ENCODE results near the gene POLR2E.

DNA sequence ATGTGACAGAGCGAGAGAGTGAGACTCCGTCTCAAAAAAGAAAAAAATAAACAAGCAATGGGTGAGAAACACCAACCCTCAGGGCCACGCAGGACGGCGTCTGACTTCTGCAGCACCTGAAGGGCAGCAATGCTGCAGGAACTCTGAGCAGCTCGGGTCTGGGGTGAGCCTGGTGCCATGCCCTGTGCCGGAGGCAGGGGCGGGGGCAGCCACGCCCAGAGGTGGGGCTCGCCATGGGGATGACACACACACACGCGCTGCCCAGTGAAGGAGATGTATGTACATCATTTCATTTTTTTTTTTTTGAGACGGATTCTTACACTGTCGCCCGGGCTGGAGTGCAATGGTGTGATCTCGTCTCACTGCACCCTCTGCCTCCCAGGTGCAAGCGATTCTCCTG lies 32.9 kb upstream of the POLR2E start:
- TF ChIP-seq, protein P1, sequence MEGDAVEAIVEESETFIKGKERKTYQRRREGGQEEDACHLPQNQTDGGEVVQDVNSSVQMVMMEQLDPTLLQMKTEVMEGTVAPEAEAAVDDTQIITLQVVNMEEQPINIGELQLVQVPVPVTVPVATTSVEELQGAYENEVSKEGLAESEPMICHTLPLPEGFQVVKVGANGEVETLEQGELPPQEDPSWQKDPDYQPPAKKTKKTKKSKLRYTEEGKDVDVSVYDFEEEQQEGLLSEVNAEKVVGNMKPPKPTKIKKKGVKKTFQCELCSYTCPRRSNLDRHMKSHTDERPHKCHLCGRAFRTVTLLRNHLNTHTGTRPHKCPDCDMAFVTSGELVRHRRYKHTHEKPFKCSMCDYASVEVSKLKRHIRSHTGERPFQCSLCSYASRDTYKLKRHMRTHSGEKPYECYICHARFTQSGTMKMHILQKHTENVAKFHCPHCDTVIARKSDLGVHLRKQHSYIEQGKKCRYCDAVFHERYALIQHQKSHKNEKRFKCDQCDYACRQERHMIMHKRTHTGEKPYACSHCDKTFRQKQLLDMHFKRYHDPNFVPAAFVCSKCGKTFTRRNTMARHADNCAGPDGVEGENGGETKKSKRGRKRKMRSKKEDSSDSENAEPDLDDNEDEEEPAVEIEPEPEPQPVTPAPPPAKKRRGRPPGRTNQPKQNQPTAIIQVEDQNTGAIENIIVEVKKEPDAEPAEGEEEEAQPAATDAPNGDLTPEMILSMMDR (IDR thresholded peaks at IDR 0.05) = no peak
- no peak for TF ChIP-seq ZFX (IDR thresholded peaks at IDR 0.05; ENCODE audit: borderline replicate concordance)

Measured in 22Rv1 (cell line).